Upper lobe of left lung (tissue), 6 donors: ENCODE results near the gene ZNF669. TPM values are rescaled to one million over a fixed set of nuclear protein-coding genes. Genes with fewer than 3 reads are reported as not detected.
A peak's percentile ranks its signal among the peaks of the same experiment; 100 is the strongest.
"Not testable (repeated sequence)": the region's sequence is repeated elsewhere in the genome, so short reads cannot be mapped to it uniquely, and the experiment has no call there.

ENCODE experiments used
- ATAC-seq, 2 donors: fragments of 200-7000 bp; cut with Tn5 transposase; one replicate each; pipeline ENCODE4 v1.9.1; 2022; ENCODE audit warnings: mild to moderate bottlenecking in 2 of 2, moderate library complexity in 2 of 2; ENCODE audit not compliant: low FRiP score in 2 of 2
- DNase-seq, 2 donors: peaks; one replicate each; pipeline ENCODE4 v3.0.0-alpha.2; 2019 to 2020
- H3K27ac ChIP-seq, 4 donors: fragments of 200-600 bp; sonication (generic); one replicate each; pipeline ENCODE4 v1.5.1; 2016 to 2019
- H3K27me3 ChIP-seq, 4 donors: fragments of 200-600 bp; sonication (generic); one replicate each; pipeline ENCODE4 v1.5.1; 2017 to 2019
- H3K36me3 ChIP-seq, 4 donors: fragments of 200-600 bp; sonication (generic); one replicate each; pipeline ENCODE4 v1.5.1; 2016 to 2019
- H3K4me1 ChIP-seq, 4 donors: fragments of 200-600 bp; sonication (generic); one replicate each; pipeline ENCODE4 v1.5.1; 2018 to 2019
- H3K4me3 ChIP-seq, 4 donors: fragments of 200-600 bp; sonication (generic); one replicate each; pipeline ENCODE4 v1.5.1; 2017 to 2019; ENCODE audit warnings: mild to moderate bottlenecking in 2 of 4, moderate library complexity in 1 of 4
- H3K9me3 ChIP-seq, 4 donors: fragments of 200-600 bp; sonication (generic); one replicate each; pipeline ENCODE4 v1.5.1; 2018 to 2019
- CTCF ChIP-seq, 6 experiments: fragments of 450-650 bp in 4 of 6; fragments of 200-600 bp in 2 of 6; sonication (generic) in 2 of 6; IDR thresholded peaks; one replicate each; pipeline ENCODE4 v1.5.1; 2016 to 2019; ENCODE audit warnings: antibody characterized with exemption in 6 of 6
- EP300 ChIP-seq, 4 donors: sonication (generic); formaldehyde crosslinking; IDR thresholded peaks; one replicate each; pipeline ENCODE4 v1.5.1; 2017; ENCODE audit warnings: antibody characterized with exemption in 4 of 4, control low read depth in 2 of 4
- POLR2A ChIP-seq, 4 donors: fragments of 450-650 bp; IDR thresholded peaks; one replicate each; pipeline ENCODE4 v1.5.1; 2016 to 2017; ENCODE audit warnings: antibody characterized with exemption in 4 of 4, mild to moderate bottlenecking in 2 of 4
- POLR2AphosphoS5 ChIP-seq, 2 donors: sonication (generic); formaldehyde crosslinking; IDR thresholded peaks; one replicate each; pipeline ENCODE4 v1.5.1; 2017; ENCODE audit warnings: antibody characterized with exemption in 2 of 2
- WGBS, 2 donors: methylation state at CpG; one replicate each; pipeline ENCODE4 v1.1.5; 2017 to 2018; 5-methylcytosine and 5-hydroxymethylcytosine counted together
- total RNA-seq, 6 donors: library from RNA; depleted of rRNA in 4 of 6; stranded (reverse); fragments of >200 nt in 4 of 6; gene quantifications; one replicate each; pipeline versions ENCODE4 v1.1.0 to v1.2.1, GENCODE V29; 2016 to 2021
- donor health status: DM: no; HTN: no; CAD: no; lungs with moderate emphysema.
- donor health status: DM: no; HTN: yes; CAD: no; lungs with severe emphysema.

Gene ZNF669
- total RNA-seq, 6 donors from 2014 or later, result 2.3 to 11.5 (median 6.9) TPM

- Histone ChIP-seq H3K36me3 (peaks cover 0 to 16% (median 3%) of the 10 kb centered on the region in 4 donors), H3K4me3 (no peak overlapping the region), H3K4me1 (peaks cover 0 to 5% (median 2%) of the 10 kb centered on the region in 4 donors), H3K27me3 (no peaks in the 10 kb centered on the region), H3K27ac (no peak overlapping the region), H3K9me3 (peaks cover 28 to 58% (median 45%) of the 10 kb centered on the region in 4 donors)
- no peak for TF ChIP-seq CTCF (IDR thresholded peaks at IDR 0.05)
- TF ChIP-seq POLR2AphosphoS5 (IDR thresholded peaks at IDR 0.05), result no peak
- TF ChIP-seq POLR2A (IDR thresholded peaks at IDR 0.05), result no peak
- TF ChIP-seq EP300 (IDR thresholded peaks at IDR 0.05), result no peak
- WGBS, 2 donors, result 92 to 97% methylated on average over 5 to 10 of the region's 10 CpGs
- DNase-seq (peak in 1 of 2 donors; percentile 41), ATAC-seq (no peak)
These were observed 27.1 kb upstream of the ZNF669 start for GRCh38 chr1:247131236-247131635.

GRCh38 chr1:247127519-247128282 lies 23.5 kb upstream of the ZNF669 start:
- Histone ChIP-seq H3K4me3 (peak overlapping the region in 3 of 4 donors; percentile 17 to 29 (median 22)), H3K27ac (peak overlapping the region in 2 of 4 donors; percentile 52 to 54), H3K36me3 (peaks cover 0 to 16% (median 3%) of the 10 kb centered on the region in 4 donors), H3K9me3 (peaks cover 4 to 25% (median 16%) of the 10 kb centered on the region in 4 donors)
- not testable (repeated sequence) for ATAC-seq, H3K4me1 ChIP-seq, DNase-seq, H3K27me3 ChIP-seq
- WGBS, 2 donors, result 27 to 31% methylated on average over 6 to 12 of the region's 18 CpGs

- no CpG with 5 or more reads among the region's 46 CpGs for whole genome bisulfite sequencing, 2 donors
- DNase-seq, result not testable (repeated sequence)
- peaks cover 0 to 11% (median under 1%) of the 10 kb centered on the region in 4 donors for H3K36me3 ChIP-seq
These were observed 22.4 kb upstream of the ZNF669 start for GRCh38 chr1:247126601-247127000.

GRCh38 chr1:247126166-247126565 lies 22.0 kb upstream of the ZNF669 start:
- not testable (repeated sequence) for H3K36me3 ChIP-seq, H3K27ac ChIP-seq, H3K27me3 ChIP-seq, H3K4me1 ChIP-seq, H3K4me3 ChIP-seq, DNase-seq, H3K9me3 ChIP-seq
- WGBS, 2 donors, result no CpG with 5 or more reads among the region's 25 CpGs
- ATAC-seq, result peak; percentile 99 to 100

More at GRCh38 chr1:247126601-247127000, 22.4 kb upstream of the ZNF669 start:
- H3K9me3 ChIP-seq, result peaks cover 4 to 14% (median 8%) of the 10 kb centered on the region in 4 donors
- ATAC-seq, result peak; percentile 78 to 88
- not testable (repeated sequence) for H3K27ac ChIP-seq, H3K4me3 ChIP-seq, H3K27me3 ChIP-seq, H3K4me1 ChIP-seq

- Histone ChIP-seq H3K9me3 (no peaks in the 10 kb centered on the region), H3K27me3 (no peaks in the 10 kb centered on the region), H3K4me1 (no peaks in the 10 kb centered on the region), H3K36me3 (no peaks in the 10 kb centered on the region), H3K27ac (no peak overlapping the region), H3K4me3 (no peak overlapping the region)
- WGBS, 2 donors, result 76 to 89% methylated on average over 6 of the region's 6 CpGs
- no peak for ATAC-seq
- DNase-seq, result no peak
- no peak for TF ChIP-seq EP300 (IDR thresholded peaks at IDR 0.05)
- TF ChIP-seq POLR2A (IDR thresholded peaks at IDR 0.05), result no peak
- TF ChIP-seq POLR2AphosphoS5 (IDR thresholded peaks at IDR 0.05), result no peak
- TF ChIP-seq CTCF (IDR thresholded peaks at IDR 0.05), result no peak
These were observed 17.2 kb upstream of the ZNF669 start for GRCh38 chr1:247121382-247121781.

GRCh38 chr1:247120408-247120668 lies 16.2 kb upstream of the ZNF669 start:
- WGBS, 2 donors, result 85 to 88% methylated on average over 3 to 4 of the region's 4 CpGs
- DNase-seq, H3K4me3 ChIP-seq, ATAC-seq, H3K36me3 ChIP-seq, H3K27me3 ChIP-seq, H3K9me3 ChIP-seq, H3K27ac ChIP-seq, H3K4me1 ChIP-seq: not testable (repeated sequence)
